HCEC 1CT (cell line): Measurements from ENCODE around the gene SIK3.
"Not testable (repeated sequence)": the region's sequence is repeated elsewhere in the genome, so short reads cannot be mapped to it uniquely, and the experiment has no call there.

Source experiments
- DNase-seq: peaks from one replicate; pipeline ENCODE4 v3.0.0-alpha.2; 2017

Gene SIK3

DNA sequence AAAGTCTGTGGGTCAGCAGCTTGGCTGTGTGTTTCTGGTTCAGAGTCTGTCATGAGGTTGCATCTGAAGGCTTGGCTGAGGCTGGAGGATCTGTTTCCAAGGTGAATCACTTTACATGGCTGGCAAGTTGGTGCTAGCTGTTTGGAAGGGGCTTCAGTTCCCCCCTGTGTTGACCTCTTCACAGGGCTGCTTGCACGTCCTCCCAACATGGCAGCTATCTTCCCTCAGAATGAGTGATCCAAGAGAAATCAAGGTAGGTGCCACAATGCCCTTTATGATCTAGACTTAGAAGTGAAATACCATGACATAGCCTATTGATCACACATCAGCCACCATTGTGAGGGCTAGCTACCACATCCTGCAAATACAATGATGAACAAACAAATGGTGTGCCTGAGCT lies 285.1 kb downstream of the SIK3 start:
- no peak for DNase-seq

DNA sequence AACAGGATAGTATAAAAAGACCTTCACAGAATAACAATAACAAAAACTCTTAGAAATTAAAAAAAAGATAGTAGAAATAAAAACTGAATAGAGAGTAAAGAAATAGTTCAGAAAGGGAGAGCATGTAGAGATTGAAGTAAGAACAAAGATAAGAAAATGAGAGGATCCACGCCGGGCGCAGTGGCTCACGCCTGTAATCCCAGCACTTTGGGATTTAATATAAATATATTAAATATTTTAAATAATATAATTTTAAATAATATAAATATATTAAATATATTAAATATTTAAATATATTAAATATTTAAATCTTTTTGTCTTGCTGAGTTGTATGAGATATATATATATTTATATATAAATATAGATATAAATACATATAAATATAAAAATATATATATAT lies 286.1 kb downstream of the SIK3 start:
- no peak for DNase-seq

DNA sequence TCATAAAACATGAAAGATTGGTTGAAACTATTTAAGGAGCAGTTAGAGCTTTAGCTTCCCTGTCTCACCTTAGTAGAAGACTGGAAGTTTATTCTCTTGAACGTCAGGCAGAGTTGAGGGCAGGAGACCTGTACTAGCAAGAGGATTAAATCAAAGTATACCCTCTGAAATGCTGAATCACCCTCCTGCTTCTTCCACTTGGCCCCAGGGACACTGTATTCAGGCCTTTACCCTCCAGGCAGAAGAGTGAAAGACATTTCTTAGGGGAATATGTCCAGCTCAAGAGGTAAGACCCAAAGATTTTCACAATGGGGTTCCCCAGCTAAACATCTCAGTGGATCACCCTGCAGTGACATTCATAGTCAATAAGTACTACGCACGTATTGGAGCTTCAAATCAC lies 287.0 kb downstream of the SIK3 start:
- no peak for DNase-seq

- DNase-seq: peak; percentile 59
Observed at GRCh38 chr11:116808262-116809175, 289.7 kb downstream of the SIK3 start.

DNA sequence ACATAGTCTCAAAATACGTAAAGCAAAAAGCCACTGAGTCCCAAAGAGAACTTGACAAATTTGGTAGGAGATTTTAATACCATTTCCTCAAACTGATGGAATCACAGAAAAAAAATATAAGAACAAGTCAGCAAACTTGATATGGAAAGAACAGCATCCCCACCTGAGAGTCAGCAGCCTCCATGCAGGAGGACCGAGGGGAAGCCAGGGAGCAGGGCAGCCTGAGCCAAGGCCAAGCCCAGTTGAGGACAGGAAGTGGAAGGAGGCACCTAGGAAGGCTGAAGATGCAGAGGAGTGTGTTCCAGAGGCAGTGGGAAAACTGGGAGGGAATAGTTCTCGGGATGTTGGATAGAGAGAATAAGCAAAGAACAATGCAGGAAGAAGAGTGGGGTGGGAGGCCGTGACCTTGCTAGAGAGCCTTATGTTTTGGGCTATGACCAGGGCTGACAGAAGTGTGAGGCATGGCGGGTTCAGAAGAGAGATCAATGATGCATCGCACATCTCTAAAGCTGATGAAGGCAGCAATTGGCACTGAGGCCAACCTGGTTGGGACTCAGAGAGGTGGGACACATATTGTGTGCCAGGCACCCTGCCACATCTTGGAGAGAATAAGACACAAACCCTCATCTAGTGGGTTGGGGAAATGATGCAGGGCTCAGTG lies 290.5 kb downstream of the SIK3 start:
- no peak for DNase-seq

DNA sequence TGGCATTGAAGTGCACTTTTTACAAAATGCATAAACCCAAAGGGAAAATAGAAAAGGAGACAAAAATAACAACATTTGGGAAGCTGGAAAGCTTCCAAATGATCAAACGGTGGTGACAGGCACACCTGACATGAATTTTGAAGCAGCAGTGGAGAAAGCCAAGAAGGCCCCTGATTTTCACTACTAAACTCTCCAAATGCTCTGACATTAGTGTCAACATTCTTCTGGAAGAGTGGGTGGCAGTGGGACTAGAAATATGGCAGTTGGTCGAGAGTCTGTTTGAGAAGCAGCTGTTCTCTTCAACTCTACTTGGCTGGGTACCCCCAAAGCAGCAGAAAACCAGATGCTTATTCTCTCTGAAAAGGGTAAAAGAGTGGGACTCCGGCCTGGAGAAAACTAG lies 294.2 kb downstream of the SIK3 start:
- no peak for DNase-seq

DNA sequence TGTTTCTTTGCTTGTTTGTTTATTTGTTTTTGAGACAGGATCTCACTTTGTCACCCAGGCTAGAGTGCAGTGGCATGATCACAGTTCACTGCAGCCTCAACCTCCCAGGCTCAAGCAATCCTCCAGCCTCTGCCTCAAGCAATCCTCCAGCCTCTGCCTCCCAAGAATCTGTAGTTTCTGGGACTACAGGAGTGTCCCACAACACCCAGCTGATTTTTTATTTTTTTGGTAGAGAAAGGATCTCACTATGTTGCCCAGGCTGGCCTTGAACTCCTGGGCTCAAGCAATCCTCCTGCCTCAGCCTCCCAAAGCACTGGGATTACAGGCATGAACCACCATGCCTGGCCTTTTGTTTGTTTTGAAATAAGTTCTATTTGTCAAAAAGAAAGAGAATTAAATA lies 296.6 kb downstream of the SIK3 start:
- not testable (repeated sequence) for DNase-seq

DNA sequence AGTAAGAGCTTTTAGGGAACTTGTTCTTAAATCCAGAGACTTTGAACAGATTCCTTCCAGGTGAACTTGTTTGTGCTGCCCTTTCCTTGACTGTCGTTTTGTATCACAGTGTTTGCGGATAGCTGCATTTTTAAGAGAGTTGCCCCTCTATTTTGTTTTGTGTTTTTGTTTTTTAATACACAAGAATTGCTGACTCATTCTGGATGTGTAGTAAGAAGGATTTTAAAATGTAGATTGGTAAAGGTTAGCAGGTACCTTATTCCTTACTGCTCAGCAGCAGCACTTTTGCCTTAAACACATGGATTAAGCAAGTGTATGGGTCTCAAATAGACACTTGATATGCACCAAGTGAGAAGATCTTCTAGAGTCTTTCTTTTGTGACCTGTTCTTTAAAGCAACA lies 297.6 kb downstream of the SIK3 start:
- no peak for DNase-seq

- DNase-seq: no peak
Observed at GRCh38 chr11:116798368-116798767, 299.9 kb downstream of the SIK3 start.

DNA sequence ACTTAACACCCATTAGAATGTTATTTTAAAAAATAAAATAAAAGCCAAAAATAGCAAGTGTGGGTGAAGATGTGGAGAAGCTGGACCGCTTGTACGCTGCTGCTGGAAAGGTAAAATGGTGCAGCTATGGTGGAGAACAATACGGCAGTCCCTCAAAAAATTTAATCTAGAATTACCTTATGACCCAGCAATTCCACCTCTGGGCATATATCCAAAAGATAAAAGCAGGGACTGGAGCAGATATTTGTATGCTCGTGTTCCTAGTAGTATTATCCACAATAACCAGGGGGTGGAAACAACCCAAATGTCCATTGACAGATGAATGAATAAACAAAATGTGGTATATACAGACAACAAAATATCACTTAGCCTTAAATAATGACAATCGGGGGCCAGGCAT lies 300.4 kb downstream of the SIK3 start:
- DNase-seq: no peak

DNA sequence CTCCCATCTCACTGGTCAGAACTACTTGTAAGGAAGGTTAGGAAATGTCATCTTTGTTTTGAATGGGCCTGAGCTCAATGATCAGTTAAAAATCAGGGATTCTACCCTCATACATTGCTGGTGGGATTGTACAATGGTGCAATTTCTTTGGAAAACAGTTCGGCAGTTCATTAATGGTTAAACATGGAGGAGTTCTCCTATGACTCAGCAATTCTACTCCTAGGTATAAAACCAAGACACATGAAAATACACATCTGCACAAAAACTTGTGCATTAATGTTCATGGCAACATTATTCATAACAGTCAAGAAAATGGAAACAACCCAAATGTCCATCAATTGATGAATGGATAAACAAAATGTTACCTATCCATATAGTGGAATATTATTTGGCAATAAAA lies 301.7 kb downstream of the SIK3 start:
- no peak for DNase-seq

DNA sequence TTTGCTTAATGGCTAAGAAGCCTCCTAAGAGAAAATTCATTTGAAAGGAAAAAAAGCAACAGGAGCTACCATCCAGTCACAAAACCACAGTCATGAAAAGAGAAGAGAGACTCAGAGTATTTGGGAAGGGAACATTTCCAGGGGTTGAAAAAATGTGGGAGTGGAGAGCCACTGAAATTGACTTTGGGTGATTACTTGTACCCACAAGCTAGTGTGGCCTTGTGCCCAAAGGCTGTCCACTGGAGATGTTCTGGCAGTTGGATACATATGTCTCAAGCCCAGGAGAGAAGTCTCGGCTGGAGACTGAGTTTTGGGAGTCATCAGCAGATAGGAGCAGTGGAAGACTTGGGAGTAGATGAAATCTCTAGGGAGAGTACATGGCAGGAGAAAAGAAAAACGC lies 303.4 kb downstream of the SIK3 start:
- DNase-seq: no peak

DNA sequence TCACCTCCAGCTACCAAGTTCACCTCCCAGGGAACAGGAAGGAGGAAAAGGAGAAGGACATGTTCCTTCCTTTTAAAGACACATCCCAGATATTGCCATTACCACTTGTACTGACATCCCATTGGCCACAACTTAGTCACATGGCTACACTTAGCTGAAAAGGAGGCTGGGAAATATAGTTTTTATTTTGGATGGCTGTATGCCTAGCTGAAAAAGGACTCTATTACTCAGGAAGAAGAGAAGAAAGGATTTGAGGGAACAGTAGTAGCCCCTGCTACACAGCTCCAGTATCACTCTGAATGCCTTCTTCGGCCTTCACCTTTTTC lies 304.5 kb downstream of the SIK3 start:
- DNase-seq: peak; percentile 17
